GM21360 (cell line): ENCODE measurements around the gene CAMK2B.

Experiments used
- ATAC-seq: cut with Tn5 transposase; IDR thresholded peaks from one replicate; pipeline ENCODE4 v1.9.1; 2021; ENCODE audit warnings: mild to moderate bottlenecking, moderate library complexity; ENCODE audit not compliant: unreplicated experiment

Gene CAMK2B

DNA sequence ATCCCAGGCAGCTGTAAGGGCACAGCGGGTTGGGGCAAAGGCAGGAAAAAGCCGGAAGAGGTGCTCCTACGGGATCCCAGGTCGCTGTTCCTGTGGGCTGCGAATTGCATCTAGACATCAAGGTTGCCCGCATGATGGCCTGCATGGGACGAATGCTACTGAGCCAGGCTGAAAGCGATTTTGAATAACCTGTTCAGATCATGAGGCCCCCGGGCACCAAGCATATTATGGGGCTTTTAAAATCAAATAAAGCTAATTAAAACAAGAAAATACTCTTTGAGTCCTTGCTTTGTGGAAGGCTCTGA, 37.1 kb downstream of the CAMK2B start:
- ATAC-seq: no peak

GRCh38 chr7:44287488-44288380, 37.7 kb downstream of the CAMK2B start:
- no peak for ATAC-seq

- no peak for ATAC-seq
Observed at GRCh38 chr7:44286618-44287487, 38.5 kb downstream of the CAMK2B start.

GRCh38 chr7:44286182-44286617, 39.2 kb downstream of the CAMK2B start:
- ATAC-seq: no peak

DNA sequence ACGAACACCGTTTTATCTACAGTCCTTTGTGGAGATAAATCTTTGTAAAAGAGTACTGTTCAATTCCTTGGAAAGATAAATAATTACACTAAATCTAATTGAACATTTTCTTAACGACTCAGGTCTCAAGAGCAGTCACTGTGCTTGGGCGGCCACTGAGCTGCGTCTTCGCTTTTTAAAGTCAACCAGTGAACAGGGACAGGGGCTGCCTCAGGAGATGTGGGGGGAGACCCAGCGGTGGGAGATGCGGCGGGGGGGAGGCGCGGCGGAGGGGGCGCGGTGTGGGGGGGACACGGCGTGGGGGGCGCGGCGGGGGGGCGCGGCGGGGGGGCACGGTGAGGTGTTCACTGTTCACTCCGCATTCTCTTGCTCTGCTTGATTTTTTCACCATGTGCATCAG, 39.8 kb downstream of the CAMK2B start:
- no peak for ATAC-seq

DNA sequence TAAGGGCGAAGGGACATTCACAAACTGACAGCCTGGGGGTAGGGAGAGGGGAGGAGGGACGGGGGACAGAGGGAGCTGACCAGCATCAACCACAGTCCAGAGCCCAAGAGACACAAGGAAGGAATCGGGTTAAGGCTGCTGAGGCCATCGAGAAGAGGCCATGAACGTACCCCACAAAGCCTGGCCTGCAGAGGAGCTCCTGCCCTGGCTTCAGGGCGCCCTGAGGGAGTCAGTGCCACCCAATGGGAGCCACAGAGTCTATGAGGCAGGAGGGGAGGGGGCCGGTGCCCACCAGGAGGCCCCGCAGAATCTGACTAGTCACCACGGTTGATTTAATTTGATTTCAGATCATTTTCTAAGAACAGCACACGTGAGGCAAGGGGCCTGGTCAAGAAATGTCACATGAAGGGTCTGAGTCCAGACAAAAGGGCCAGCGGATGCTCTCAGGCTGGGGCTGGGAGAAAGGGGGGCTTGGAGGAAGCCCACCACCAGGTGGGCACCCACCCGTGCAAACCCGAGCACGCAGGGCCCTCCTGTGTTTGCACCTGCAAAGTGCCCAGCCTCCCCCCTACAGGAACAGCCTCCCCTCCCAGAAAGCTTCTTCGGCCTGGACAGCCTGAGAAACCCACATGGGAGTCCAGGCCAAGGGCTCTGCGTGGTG, 40.4 kb downstream of the CAMK2B start:
- ATAC-seq: no peak

DNA sequence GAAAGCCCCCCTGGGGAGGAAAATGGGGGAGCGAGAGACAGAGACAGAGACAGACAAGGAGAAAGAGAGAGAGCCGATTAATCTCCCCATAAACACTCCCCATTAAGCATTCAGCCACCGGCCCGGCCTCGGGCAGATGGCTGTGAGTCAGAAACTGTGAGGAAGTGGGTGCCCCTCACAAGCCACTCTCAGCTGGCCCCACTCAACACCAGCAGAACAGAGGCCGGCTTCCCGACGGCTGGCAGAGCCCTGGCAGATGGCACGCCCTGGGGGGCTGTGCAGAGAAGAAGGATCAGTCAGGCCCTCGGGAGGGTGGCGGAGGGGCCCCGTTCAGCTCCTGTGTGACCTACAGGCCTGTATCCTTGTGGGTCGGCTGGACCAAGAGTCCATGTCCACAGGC, 41.2 kb downstream of the CAMK2B start:
- ATAC-seq: no peak

DNA sequence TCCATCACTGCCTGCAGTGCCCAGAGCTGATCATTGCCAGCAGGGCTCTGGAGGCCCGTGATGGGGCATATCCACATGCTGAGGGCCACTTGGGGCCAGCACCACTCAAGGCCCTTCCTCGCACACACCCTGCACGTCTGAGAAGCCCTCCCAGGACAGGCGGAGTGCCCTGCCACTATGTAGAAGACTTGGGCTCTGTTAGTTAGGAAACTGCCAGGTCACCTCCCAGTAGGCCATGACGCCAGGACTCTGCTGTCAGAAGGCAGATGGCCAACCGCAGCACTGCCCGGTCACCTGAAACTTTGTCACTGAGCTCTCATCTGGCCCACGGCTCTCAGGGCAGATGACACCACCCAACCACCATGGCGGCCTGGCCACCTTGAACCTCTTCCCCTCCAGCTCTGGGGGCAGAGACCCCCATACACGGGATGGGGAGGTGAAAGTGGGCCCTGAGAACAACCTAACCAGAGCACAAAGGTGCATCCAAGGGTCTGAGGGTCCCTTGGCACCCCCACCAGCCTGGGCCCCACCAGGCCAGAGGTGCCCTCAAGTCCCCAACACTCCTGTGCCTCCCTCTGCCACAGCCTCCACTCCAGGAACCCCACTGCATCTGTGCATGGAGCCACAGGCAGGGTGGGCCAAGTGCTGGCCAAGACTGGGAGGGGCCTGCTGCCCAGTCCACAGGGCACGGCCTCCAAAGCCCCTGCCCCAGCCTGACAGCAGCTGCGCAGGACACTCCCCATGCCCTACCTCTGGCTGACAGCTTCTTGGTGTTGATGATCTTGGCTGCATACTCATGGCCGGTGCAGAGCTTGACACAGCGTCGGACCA, 41.8 kb downstream of the CAMK2B start:
- no peak for ATAC-seq

GRCh38 chr7:44282601-44283171, 42.7 kb downstream of the CAMK2B start:
- ATAC-seq: no peak

GRCh38 chr7:44281811-44282600, 43.4 kb downstream of the CAMK2B start:
- ATAC-seq: no peak

DNA sequence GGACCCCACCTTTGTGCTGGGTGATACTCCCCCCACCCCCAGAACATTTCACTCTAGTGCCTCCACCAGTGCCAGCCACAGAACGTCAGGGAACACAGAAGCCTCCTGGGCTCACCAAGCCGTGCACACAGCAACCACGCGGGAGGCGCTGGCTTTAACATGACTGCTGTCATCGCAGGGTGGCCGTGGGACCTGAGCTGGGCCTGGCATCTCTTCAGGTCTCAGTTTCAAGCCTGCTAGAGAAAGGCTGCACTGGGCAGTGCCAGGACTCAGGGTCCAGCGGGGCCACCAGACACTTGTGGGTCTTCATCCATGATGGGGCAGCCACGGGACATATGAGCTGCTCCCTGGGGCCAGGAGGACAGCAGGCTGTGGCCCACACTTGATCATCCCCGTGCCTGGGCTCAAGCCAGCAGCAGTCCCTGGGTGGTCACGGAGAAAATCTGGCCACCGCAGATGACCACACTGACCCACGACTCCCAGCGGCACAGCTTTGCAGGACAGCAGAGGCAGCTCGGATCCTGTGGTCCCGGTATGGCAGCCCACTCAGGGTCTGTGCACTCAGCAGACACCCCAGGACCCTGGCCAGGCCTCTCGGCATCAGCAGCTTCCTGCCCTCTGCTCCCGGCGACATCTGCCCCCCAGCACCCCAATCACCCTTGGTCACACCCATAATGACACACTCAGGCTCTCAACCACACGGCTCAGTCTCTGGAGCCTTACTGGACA, 44.2 kb downstream of the CAMK2B start:
- ATAC-seq: no peak

GRCh38 chr7:44280636-44280992, 44.8 kb downstream of the CAMK2B start:
- no peak for ATAC-seq

DNA sequence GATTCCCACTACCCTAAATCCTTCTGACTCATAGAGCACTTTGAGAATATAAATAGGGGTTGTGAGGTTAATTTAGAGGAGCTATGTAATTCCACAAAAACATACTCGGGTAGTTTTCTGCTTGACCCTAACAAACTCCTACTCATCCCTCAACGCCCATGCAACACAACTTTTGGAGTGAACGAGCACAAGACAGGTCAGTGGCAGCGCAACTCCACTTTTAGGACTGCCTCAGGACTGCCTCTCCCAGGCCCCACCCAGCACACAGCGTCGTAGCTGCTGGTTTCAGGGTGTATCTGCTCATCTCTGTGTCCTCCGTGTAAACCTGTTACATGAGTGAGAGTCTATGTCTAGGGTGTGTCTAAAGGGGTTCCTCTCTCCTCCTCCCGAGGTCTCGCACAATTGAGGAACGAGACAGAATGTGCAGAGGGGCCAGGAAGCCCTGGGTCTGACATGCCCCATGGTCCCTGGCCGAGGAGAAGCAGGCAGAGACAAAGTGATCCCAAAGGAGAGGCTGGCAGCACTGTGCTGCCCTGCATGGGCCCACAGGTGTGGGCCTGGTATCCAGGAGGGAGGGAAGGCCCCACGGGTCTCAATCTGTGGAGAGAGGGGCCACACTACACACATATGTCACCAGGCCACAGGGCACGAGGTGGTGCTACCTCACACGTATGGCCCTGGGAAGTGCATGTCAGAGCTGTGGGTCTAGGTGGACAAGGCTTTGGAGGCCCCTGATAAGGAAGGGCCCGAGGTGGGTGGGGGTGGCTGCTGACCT, 45.5 kb downstream of the CAMK2B start:
- no peak for ATAC-seq

DNA sequence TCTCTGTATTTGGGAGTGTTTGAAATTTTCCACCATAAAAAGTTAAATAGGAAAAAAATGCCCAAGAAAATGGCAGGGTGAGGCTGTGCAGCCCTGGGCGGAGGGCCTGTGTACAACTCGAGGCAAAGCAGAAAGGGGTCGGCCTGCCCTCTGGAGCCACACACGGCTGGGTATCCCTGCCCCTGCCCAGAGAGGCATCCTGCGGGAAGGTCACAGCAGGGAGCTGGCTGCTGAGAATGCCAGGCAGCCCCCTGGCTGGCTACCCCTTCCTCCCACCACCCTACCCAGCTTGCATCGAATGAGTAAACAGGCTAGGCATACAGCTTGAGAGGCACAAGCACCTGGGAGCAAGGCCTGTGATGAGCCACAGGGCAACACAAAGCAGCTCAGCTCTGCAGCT, 46.1 kb downstream of the CAMK2B start:
- ATAC-seq: no peak

DNA sequence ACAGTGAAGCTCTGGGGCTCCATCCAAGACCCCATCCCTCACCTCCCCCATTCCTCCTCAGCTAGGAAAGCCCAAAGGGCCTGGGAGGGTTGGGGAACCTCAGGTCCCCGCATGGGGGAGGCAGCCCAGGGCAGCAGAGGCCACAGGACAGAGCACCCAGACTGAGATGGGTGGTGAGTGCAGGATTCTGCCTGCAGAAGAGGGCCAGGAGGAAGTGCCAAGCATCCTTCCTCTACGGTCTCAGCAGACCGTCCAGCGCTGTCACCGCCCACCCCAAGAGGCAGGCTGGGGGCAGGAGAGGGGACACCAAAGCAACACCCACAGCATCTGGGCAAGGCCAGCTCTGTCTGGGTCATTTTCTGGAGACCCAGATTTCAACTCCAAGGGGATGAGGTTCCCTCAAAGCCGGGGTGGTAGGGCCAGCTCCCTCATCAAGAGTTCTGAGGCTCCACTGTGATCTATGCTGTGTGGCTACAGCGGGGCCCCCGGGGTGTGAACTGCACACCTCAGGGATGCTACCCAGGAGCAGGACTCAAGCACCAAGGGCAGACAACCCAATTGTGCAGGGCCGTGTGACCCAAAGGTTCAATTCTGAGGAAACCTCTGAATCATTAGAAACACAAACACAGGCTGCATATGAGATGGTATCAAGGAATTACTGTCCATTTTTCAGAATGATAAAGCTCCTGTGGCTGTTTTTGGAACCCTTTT, 46.8 kb downstream of the CAMK2B start:
- ATAC-seq: no peak

DNA sequence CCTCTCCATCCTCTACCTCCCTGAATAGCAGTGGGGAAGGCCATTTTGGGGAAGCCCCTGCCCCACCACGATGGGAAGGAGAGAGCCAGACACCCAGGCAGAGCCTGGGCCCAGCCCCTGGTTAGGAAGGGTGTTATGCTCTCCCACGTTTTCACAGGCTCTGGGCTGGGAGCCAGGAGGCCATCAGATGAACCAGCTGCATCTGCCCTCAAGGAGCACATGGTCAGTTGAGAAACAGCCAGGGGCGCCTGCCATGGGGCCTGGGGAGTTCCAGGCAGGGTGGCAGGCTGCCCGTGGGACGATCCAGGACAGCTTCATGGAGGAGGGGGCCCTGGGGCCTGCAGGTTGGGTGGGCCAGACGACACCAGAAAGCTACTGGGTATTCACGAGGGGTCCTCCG, 47.5 kb downstream of the CAMK2B start:
- ATAC-seq: no peak

DNA sequence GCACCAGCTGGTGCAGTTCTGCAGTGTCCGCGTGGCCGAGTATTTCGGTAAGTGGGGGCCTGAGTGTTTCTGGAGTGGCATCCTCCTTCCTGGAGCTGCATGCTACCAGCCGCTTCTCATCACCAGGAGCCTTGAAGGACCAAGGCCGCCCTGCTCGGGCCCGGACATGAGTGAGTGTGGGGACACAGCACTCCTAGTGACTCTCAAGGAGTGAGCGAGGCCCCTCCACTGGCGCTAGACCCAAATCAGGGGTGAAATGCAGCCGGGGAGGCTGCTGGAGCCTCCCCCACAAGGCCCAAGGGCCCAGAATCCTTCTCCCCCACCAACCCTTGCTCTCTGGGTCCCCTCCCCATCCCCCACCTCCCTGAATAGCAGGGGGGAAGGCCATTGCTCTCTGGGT, 48.0 kb downstream of the CAMK2B start:
- ATAC-seq: no peak
